Naive thymus-derived CD4-positive, alpha-beta T cell (primary cell): ENCODE data around the gene DOCK9. TPM values are rescaled to one million over a fixed set of nuclear protein-coding genes. Genes with fewer than 3 reads are reported as not detected.
A peak's percentile ranks its signal among the peaks of the same experiment; 100 is the strongest.

Experiments used
- ATAC-seq: fragments of 150-1000 bp; cut with Tn5 transposase; 2 replicates; pipeline ENCODE4 v1.10.0; 2021; ENCODE audit warnings: mild to moderate bottlenecking, moderate library complexity
- CTCF ChIA-PET: fragments of 350-600 bp; sonication (Branson Sonifier 250); formaldehyde crosslinking; loops from one replicate; lab custom pipeline; 2021; ENCODE audit warnings: antibody characterized with exemption; lab: Charles Lee
- POLR2A ChIA-PET: fragments of 350-600 bp; sonication (Branson Sonifier 250); formaldehyde crosslinking; loops from one replicate; lab custom pipeline; 2021; ENCODE audit warnings: antibody characterized with exemption, inconsistent platforms; lab: Charles Lee
- DNase-seq, 9 donors: peaks; one replicate each; pipeline versions ENCODE4 v3.0.0 to v3.0.0-alpha.2; 2020 to 2022; ENCODE audit warnings: mixed read lengths in 1 of 9
- H3K27ac ChIP-seq: one replicate; pipeline ENCODE4 v1.7.0; 2013; ENCODE audit warnings: mild to moderate bottlenecking, low read depth, low read length, moderate library complexity
- H3K27me3 ChIP-seq, 2 donors: one replicate each; pipeline ENCODE4 v1.7.0; 2013; ENCODE audit warnings: low read length in 2 of 2, mild to moderate bottlenecking in 2 of 2, moderate library complexity in 2 of 2; ENCODE audit not compliant: control insufficient read depth in 2 of 2, insufficient read depth in 2 of 2
- H3K36me3 ChIP-seq, 3 experiments: 1 replicate in 2 of 3; 2 replicates in 1 of 3; pipeline ENCODE4 v1.7.0; 2013; ENCODE audit warnings: low read length in 3 of 3, mild to moderate bottlenecking in 3 of 3, moderate library complexity in 1 of 3; ENCODE audit not compliant: insufficient read depth in 3 of 3, control insufficient read depth in 2 of 3
- H3K4me1 ChIP-seq, 2 donors: one replicate each; pipeline ENCODE4 v1.7.0; 2013; ENCODE audit warnings: low read length in 2 of 2, mild to moderate bottlenecking in 2 of 2, moderate library complexity in 1 of 2; ENCODE audit not compliant: control insufficient read depth in 2 of 2, insufficient read depth in 2 of 2
- H3K4me3 ChIP-seq: 2 replicates; pipeline ENCODE4 v1.7.0; 2013; ENCODE audit warnings: mild to moderate bottlenecking, low read length
- H3K9me3 ChIP-seq, 3 experiments: 1 replicate in 2 of 3; 2 replicates in 1 of 3; pipeline ENCODE4 v1.7.0; 2013; ENCODE audit warnings: low read length in 3 of 3; ENCODE audit not compliant: control insufficient read depth in 2 of 3
- H3K27ac Mint-ChIP-seq, 9 donors: one replicate each; pipeline ENCODE4 v1.8.0; 2020 to 2022; ENCODE audit warnings: mixed read lengths in 9 of 9, mild to moderate bottlenecking in 8 of 9, moderate library complexity in 5 of 9, inconsistent platforms in 2 of 9
- H3K27me3 Mint-ChIP-seq, 5 donors: one replicate each; pipeline ENCODE4 v1.8.0; 2021 to 2022; ENCODE audit warnings: mixed read lengths in 5 of 5, mild to moderate bottlenecking in 1 of 5
- H3K36me3 Mint-ChIP-seq, 5 donors: one replicate each; pipeline ENCODE4 v1.8.0; 2020 to 2022; ENCODE audit warnings: mixed read lengths in 5 of 5, mild to moderate bottlenecking in 3 of 5, inconsistent platforms in 1 of 5
- H3K4me1 Mint-ChIP-seq, 7 donors: one replicate each; pipeline ENCODE4 v1.8.0; 2020 to 2022; ENCODE audit warnings: mixed read lengths in 7 of 7, mild to moderate bottlenecking in 3 of 7, inconsistent platforms in 1 of 7
- H3K4me3 Mint-ChIP-seq, 10 donors: one replicate each; pipeline ENCODE4 v1.8.0; 2020 to 2022; ENCODE audit warnings: mild to moderate bottlenecking in 10 of 10, mixed read lengths in 10 of 10, moderate library complexity in 6 of 10, inconsistent platforms in 2 of 10
- H3K9me3 Mint-ChIP-seq, 11 donors: one replicate each; pipeline ENCODE4 v1.8.0; 2020 to 2022; ENCODE audit warnings: mixed read lengths in 11 of 11, mild to moderate bottlenecking in 4 of 11, inconsistent platforms in 1 of 11, moderate library complexity in 1 of 11
- intact Hi-C, 2 donors: fragments of 100-400 bp; cut with micrococcal nuclease; formaldehyde crosslinking; loops; one replicate each; pipeline ENCODE4 v1.15.1; 2023
- polyA plus RNA-seq, 2 donors: library from polyadenylated mRNA; unstranded; fragments of 300-500 nt; fragmentation: Illumina TruSeq; gene quantifications; one replicate each; pipeline ENCODE4 v1.2.3, GENCODE V29; 2021
- total RNA-seq, 6 experiments: library from RNA in 5 of 6; stranded (reverse) in 5 of 6; gene quantifications; 1 replicate in 5 of 6; 2 replicates in 1 of 6; pipeline ENCODE4 v1.2.3 and lab custom pipeline; 2021 to 2026

DOCK9 gene
- total and polyA plus RNA-seq, 7 experiments from 2014 or later, result 22.2 to 214 (median 122) TPM

- intact Hi-C loops, result loop anchor here in 1 of 2 donors (10.0 kb wide), 1 partner anchor 265 kb away; no protein-coding TSS in a partner anchor
- H3K4me3 ChIP-seq, result peak overlapping the region; percentile 21
- ChIA-PET CTCF (interaction anchor here (0.6 kb wide), 1 partner anchor 34 kb away, joined by 3 read pairs; no protein-coding TSS in a partner anchor), POLR2A (interaction anchor here (0.9 to 2.7 kb wide), 3 partner anchors 15 to 69 kb away, joined by 3 to 9 read pairs (median 3); no protein-coding TSS in a partner anchor)
- Mint-ChIP-seq H3K4me1 (peaks cover 65 to 100% (median 100%) of the 10 kb centered on the region in 7 donors), H3K27me3 (no peaks in the 10 kb centered on the region), H3K36me3 (peaks cover 0 to 19% (median 8%) of the 10 kb centered on the region in 5 donors), H3K4me3 (peak overlapping the region in 7 of 10 donors; percentile 66 to 83 (median 73)), H3K27ac (peak overlapping the region in 8 of 9 donors; percentile 89 to 99 (median 95)), H3K9me3 (no peaks in the 10 kb centered on the region)
- DNase-seq, result no peak
- ATAC-seq, result no peak
- H3K9me3 ChIP-seq, result no peaks in the 10 kb centered on the region
- peak overlapping the region; percentile 30 for H3K27ac ChIP-seq
- H3K4me1 ChIP-seq, result peaks cover 33 to 96% of the 10 kb centered on the region in 2 donors
- H3K36me3 ChIP-seq, result no peaks in the 10 kb centered on the region
- H3K27me3 ChIP-seq, result no peaks in the 10 kb centered on the region
Observed at GRCh38 chr13:98999639-98999952, 21.7 kb upstream of the DOCK9 start.

DNA sequence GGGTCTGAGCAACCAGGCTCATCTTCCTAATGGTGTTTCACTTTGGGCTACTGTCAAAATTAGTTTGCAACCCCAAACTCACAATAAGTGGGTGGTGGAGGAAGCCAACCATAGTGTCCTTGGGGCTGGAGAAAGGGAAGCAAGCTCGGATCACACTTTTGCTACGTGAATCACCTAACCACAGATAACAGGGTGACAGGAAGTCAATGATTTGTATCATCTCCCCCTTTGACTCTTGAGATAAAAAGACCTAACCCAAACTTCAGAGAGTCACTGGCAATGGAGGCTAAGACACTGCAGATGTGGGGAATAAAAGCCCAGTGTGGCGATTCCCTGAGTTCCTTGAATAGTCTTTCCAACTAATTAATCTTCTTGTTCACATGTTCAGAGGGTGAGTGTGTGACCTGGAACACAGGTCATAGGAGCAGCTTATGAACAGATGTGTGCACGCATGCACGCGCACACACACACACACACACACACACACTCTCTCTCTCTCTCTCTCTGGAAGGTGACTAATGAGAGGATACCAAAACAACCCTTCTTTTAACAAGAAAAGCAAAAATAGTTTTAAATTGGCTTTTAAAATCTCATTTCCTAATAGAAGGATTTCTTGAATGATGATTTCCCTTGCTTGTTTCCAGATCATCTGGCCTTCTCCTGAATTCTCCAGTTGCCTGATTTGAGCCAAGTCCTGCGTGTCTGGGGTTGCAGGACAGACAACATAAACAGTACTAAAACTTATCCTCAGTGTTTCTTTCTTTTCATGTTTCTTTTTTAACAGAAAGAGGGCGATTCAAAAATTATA lies 21.2 kb upstream of the DOCK9 start:
- ATAC-seq, result peak; percentile 76
- peak overlapping the region; percentile 66 to 84 (median 72) for H3K4me3 Mint-ChIP-seq
- CTCF ChIA-PET, result interaction anchor here (0.7 kb wide), 1 partner anchor 28 kb away, joined by 3 read pairs; no protein-coding TSS in a partner anchor
- no peaks in the 10 kb centered on the region for H3K27me3 Mint-ChIP-seq
- peak in 8 of 9 donors; percentile 35 to 77 (median 64) for DNase-seq
- intact Hi-C loops, result loop anchor here in 1 of 2 donors (10.0 kb wide), 1 partner anchor 266 kb away; no protein-coding TSS in a partner anchor
- H3K27ac ChIP-seq, result peak overlapping the region; percentile 38
- POLR2A ChIA-PET, result interaction anchor here (0.9 to 6.5 kb wide), 6 partner anchors 14 to 88 kb away, joined by 3 to 47 read pairs (median 6); no protein-coding TSS in a partner anchor
- peaks cover 66 to 100% (median 100%) of the 10 kb centered on the region in 7 donors for H3K4me1 Mint-ChIP-seq
- no peaks in the 10 kb centered on the region for H3K36me3 ChIP-seq
- no peaks in the 10 kb centered on the region for H3K9me3 Mint-ChIP-seq
- H3K27me3 ChIP-seq, result no peaks in the 10 kb centered on the region
- peak overlapping the region; percentile 21 for H3K4me3 ChIP-seq
- H3K36me3 Mint-ChIP-seq, result peaks cover 0 to 19% (median 8%) of the 10 kb centered on the region in 5 donors
- no peaks in the 10 kb centered on the region for H3K9me3 ChIP-seq
- peak overlapping the region; percentile 69 to 99 (median 93) for H3K27ac Mint-ChIP-seq
- H3K4me1 ChIP-seq, result peaks cover 33 to 94% of the 10 kb centered on the region in 2 donors

DNA sequence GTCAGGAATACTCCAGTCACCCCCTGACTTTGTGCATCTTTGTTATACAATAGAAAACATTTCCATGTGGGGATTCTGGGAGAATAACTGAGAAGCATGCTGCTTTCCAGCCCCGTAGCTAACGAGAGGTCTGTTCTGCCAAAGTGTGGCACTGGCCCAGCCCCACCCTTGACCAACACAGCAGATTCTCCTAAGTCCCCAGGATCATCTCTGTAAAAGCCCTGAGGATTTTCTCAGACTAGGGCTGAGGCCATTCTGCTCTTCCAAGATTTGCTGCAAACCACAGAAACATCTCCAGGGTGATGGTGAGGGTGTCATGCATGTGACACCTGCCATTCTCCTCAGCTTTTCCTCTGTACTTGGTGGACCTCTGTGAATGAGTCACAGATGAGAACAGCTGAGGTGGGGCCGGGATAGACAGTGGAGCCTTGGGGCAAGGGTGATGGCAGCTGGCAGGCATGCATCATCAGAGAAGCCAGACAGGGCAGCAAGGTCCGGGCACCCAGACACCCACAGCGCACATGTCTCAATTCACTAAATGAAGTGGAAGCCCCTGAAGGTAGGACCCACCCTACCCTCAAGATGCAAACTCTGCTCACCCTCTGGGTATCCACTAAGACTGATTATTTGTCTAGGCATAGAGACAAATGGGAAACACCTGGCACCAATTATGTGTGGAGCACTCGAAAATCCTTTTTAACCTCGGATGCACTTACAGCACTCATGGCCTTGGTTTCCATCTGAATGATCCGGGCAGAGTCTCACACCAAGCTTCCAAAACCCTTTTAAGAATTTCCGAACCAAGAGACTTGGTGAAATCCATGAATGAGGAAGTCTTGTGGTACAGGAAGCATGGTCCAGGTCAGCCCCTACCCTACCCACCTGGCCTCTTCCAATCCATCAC lies 20.1 kb upstream of the DOCK9 start:
- Mint-ChIP-seq H3K27ac (peak overlapping the region; percentile 44 to 99 (median 96)), H3K27me3 (no peaks in the 10 kb centered on the region), H3K4me1 (peaks cover 60 to 100% (median 99%) of the 10 kb centered on the region in 7 donors), H3K36me3 (peaks cover 0 to 12% (median 9%) of the 10 kb centered on the region in 5 donors), H3K4me3 (peak overlapping the region; percentile 46 to 84 (median 72)), H3K9me3 (peaks cover 0 to 3% (median 0%) of the 10 kb centered on the region in 11 donors)
- no peak for DNase-seq
- no peaks in the 10 kb centered on the region for H3K9me3 ChIP-seq
- H3K36me3 ChIP-seq, result no peaks in the 10 kb centered on the region
- peak overlapping the region; percentile 90 for H3K27ac ChIP-seq
- intact Hi-C loops, result loop anchor here in 1 of 2 donors (10.0 kb wide), 1 partner anchor 267 kb away; no protein-coding TSS in a partner anchor
- ChIA-PET POLR2A (interaction anchor here (0.8 to 6.5 kb wide), 5 partner anchors 10 to 89 kb away, joined by 3 to 47 read pairs (median 4); no protein-coding TSS in a partner anchor), CTCF (no interaction called here)
- H3K27me3 ChIP-seq, result no peaks in the 10 kb centered on the region
- no peak for ATAC-seq
- peaks cover 33 to 89% of the 10 kb centered on the region in 2 donors for H3K4me1 ChIP-seq
- no peak overlapping the region for H3K4me3 ChIP-seq

DNA sequence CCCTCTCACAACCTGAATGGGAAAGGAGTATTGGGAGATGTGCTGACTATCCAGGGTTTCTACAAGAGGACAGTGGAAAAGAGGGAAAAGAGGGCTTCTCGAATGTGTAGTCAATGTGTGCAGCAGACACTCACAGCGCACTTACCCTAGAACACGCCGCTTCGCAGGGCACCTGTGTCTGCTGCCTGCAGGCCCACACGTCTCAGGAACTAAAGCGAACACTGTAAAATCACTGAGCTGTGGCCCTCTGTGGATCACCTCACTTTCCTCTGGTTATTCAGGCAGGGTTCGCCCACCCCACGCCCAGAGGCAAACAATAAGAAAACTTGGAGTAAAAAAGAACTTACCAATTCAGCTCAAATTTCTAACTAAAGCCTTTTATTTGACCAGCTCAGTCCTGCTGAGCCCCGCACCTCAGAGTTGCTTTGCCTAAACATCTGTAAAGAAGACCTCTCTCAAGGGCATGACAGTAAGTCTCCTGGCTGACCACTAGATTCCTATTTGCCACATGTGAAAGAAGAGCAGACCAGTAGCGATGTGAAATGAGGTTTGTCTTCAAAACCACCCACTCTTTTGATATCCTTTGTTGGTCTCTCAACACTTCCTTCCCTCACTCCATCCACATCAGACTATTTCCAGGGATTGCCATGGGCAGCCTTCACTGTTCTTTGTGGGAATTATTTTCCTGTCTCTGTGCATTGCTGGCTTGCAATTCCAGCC lies 19.3 kb upstream of the DOCK9 start:
- intact Hi-C loops, result loop anchor here in 1 of 2 donors (10.0 kb wide), 1 partner anchor 268 kb away; no protein-coding TSS in a partner anchor
- ATAC-seq (no peak), DNase-seq (no peak)
- H3K27me3 Mint-ChIP-seq, result no peaks in the 10 kb centered on the region
- H3K27me3 ChIP-seq, result no peaks in the 10 kb centered on the region
- ChIA-PET CTCF (interaction anchor here (0.6 kb wide), 1 partner anchor 27 kb away, joined by 3 read pairs; no protein-coding TSS in a partner anchor), POLR2A (interaction anchor here (0.8 to 6.5 kb wide), 4 partner anchors 9 to 77 kb away, joined by 3 to 47 read pairs (median 3); no protein-coding TSS in a partner anchor)
- peaks cover 33 to 86% of the 10 kb centered on the region in 2 donors for H3K4me1 ChIP-seq
- H3K36me3 Mint-ChIP-seq, result peaks cover 0 to 14% (median 8%) of the 10 kb centered on the region in 5 donors
- H3K4me3 Mint-ChIP-seq, result peak overlapping the region in 7 of 10 donors; percentile 6 to 83 (median 53)
- H3K27ac Mint-ChIP-seq, result peak overlapping the region; percentile 21 to 99 (median 96)
- H3K4me3 ChIP-seq, result no peak overlapping the region
- peaks cover 63 to 100% (median 99%) of the 10 kb centered on the region in 7 donors for H3K4me1 Mint-ChIP-seq
- H3K9me3 ChIP-seq, result no peaks in the 10 kb centered on the region
- peaks cover 0 to 3% (median 0%) of the 10 kb centered on the region in 11 donors for H3K9me3 Mint-ChIP-seq
- H3K36me3 ChIP-seq, result no peaks in the 10 kb centered on the region
- peak overlapping the region; percentile 90 for H3K27ac ChIP-seq

DNA sequence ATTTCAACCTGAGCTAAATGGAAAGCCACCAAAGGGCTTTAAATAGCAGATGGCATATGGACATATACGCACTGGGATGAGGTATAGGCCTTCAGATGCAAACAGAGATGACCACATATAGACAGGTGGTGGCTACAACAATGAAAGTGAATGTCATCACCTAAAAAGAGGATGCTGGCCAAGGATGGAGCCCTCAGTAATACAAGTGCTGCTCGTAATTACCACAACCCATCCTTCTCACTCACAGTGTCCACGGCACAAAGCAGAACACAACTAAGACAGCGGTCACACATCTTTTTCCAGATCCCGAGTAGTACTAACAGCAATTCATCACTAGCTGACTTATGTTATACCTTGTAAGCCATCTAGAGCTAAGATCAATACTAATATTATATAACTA lies 18.2 kb upstream of the DOCK9 start:
- peaks cover 29 to 76% of the 10 kb centered on the region in 2 donors for H3K4me1 ChIP-seq
- no peak for DNase-seq
- no peak overlapping the region for H3K4me3 ChIP-seq
- H3K27me3 ChIP-seq, result no peaks in the 10 kb centered on the region
- ATAC-seq, result no peak
- ChIA-PET POLR2A (interaction anchor here (0.6 to 6.5 kb wide), 7 partner anchors 12 to 443 kb away, joined by 3 to 47 read pairs (median 3); partner anchors contain the start of gene UBAC2), CTCF (no interaction called here)
- no peaks in the 10 kb centered on the region for H3K36me3 ChIP-seq
- H3K27ac Mint-ChIP-seq, result peak overlapping the region; percentile 36 to 99 (median 96)
- H3K9me3 ChIP-seq, result no peaks in the 10 kb centered on the region
- H3K9me3 Mint-ChIP-seq, result peaks cover 0 to 3% (median 0%) of the 10 kb centered on the region in 11 donors
- no peaks in the 10 kb centered on the region for H3K27me3 Mint-ChIP-seq
- peaks cover 0 to 16% (median 8%) of the 10 kb centered on the region in 5 donors for H3K36me3 Mint-ChIP-seq
- intact Hi-C loops, result loop anchor here in 1 of 2 donors (10.0 kb wide), 1 partner anchor 269 kb away; no protein-coding TSS in a partner anchor
- H3K27ac ChIP-seq, result peak overlapping the region; percentile 90
- peak overlapping the region in 7 of 10 donors; percentile 16 to 76 (median 65) for H3K4me3 Mint-ChIP-seq
- H3K4me1 Mint-ChIP-seq, result peaks cover 53 to 95% (median 90%) of the 10 kb centered on the region in 7 donors
